Activated CD4-positive, alpha-beta T cell treated with anti-CD3 and anti-CD28 coated beads, Interleukin-2, amount 50 U/mL, for 48 hours (primary cell): ENCODE measurements around the gene TBC1D5.
"Not testable (repeated sequence)": the region's sequence is repeated elsewhere in the genome, so short reads cannot be mapped to it uniquely, and the experiment has no call there.

Experiments used
- DNase-seq, 2 experiments: peaks; one replicate each; pipeline ENCODE4 v3.0.0-alpha.2; 2020

TBC1D5 gene

DNA sequence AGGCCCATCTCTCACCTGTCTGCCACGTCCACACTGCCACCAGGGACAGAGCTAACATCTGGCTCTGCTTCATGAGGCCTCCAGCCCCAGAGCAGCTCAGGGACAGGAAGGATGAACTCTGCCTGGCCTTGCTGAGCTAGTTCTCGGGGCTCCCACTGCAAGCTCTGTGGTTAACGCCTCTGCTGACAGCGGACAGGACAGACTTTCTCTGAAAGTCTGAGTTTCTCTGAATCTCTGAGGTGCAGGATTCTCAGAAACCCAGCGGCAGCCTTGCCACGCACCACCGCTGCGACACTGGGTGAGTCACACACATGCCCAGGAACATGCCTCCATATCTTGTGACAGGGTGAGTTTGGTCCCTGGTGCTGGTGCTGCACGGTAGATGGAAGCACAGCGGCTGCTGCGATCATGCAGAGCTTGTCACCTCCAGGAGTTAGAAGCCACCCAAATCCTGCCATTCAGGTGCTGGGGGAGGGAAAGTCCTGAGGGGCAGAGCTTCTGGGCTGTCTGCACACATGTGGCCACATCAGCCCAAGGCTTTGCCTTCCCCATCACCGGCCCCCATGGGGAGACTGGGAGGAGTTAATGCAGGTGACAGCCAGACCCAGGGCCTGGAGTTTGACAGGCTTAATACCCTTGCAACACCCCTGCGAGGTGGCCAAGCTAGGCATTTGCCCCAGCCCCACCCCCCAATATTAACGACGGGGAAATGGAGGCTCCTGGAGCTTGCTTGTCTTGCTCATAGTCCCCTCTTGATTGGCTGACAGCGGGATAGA, 590.6 kb downstream of the TBC1D5 start:
- DNase-seq: peak; percentile 84 to 89

DNA sequence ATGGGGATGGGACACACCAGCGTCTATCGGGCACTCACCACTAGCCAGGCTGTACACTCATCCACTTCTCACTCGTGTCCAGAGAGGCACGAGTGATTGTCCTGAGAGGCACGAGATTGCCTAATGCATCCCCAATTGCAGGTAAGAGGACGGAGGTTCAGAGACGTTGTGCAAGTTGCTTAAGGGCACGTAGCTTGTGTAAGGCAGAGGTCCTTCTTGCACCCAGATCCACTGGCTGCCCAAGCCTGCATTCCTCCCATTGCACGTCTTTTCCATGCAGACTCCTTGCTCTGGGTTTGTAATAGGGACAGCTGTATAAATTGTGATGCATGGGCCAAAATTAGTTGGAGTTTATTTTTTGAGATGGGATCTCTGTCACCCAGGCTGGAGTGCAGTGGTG, 593.4 kb downstream of the TBC1D5 start:
- no peak for DNase-seq

DNA sequence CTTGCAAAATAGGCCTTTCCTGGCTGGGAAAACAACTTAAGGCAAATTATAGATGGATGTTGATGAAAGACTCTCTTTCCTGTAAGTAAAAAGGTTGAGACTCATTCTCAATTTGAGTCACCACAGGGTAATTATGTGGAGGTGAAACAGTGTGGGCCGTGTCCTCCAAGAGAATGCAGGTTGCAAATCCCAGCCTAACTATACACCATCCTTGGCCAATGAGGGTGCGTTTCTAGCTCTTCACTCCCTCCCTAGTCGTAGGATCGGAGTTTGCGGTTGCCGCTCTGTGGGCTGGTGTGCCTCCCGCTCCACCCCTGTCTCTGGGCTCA, 597.8 kb downstream of the TBC1D5 start:
- DNase-seq: peak in 1 of 2 experiments; percentile 28

DNA sequence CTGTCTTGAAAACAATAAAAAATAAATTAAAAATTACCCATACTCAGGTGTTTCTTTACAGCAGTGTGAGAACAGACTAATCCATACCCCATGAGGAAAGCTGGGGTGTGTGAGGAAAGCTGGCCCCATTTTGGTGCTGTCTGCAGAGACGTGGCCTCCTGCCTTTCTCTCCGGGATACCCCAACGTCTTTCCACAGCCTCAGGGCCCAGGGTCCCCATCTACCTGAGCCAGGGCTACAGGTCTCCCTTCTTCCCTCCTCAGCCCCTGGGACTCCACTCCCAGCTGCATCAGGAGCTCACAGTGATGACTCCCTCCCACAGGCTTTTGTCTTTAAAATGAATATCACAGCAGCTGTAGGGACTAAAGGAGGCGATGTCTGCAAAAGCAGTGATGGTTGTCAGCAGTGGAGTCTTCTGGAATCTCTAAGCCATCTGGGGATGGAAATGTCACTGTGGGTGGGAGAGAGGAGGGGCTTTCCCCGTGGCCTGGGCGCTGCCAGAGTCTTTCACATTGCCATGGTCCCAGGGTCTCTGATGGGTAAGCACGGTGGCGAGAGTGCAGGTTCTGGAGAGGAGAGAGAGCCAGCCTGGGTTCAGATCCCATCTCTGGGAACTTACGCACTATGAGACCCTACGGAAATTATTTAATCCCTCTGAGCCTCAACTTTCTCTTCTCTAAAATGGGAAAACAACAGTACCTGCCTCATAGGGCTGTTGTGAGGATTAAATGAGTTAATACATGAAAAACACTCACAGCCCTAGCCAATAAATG, 598.4 kb downstream of the TBC1D5 start:
- DNase-seq: no peak

DNA sequence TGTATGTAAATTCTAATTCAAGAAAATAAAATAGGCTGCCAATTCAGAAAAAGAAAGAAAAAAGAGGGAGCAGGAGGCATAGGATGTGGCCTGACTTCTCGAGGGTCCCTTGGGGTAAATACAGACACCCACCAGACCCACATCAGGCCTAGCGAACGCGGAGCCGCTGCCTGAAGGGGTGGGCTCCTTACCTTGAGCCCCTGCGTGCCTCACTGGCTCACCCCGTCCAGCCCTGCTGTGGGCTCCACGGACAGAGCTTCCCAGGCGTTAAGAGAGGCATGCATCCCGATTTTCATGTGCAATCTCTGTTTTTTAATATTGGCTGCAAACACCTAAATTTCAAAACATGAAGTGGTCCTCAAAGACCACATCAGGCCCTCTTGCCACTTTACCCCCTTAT, 599.9 kb downstream of the TBC1D5 start:
- DNase-seq: no peak

DNA sequence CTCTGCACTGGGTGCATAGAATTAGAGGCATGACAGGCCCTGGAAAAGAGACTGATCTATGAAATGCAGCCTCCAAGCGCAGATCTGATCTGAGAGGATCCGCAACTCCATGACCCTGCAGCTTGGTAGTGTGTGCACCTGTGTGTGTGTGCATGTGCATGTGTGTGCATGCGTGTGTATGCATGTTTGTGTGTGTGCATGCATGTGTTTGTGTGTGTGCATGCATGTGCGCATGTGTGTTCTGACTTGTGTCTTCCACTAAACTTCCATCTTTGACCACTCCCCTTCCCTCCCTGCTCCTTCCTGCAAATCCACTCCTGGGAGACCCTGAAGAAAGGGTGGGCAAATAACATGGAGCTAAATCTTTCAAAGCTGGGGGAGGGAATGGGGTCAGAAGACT, 600.7 kb downstream of the TBC1D5 start:
- DNase-seq: no peak

DNA sequence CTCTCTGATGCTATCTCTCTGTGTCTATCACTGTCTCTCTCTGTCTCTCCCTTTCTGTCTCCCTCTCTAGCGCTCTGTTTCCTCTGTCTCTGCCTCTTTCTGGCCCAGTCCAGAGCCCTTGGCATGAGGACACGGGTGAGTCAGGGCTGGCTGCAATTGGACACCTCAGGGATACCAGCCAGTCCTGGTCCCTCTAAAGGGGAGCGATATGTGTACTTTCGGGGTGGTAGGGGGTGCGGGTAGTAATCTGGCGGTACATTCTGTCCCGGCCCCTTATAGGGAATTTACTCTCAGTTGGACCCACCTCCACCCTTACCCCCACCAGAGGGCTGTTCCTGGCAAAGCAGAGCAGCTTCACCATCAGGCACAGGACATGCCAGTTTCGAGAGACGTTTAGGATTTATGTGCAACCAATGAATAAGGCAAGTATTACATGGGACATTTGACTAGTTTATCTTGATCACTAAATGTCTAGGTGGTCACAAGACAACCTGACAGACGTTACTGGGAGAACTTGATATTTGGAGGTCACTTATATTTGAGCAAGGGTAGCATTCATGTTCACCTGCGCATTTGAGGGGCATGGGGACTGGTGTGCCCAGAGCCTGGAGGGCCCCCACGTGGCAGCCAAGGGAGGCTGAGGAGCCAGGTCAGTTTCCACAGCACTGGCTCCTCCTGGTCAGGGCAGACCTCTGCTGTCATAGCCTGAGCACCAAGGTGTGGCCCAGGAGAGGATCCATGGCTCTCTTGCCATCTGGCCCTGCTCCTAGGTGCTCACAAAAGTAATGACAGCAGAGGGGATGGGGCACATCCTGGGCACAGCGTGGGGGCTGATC, 601.5 kb downstream of the TBC1D5 start:
- no peak for DNase-seq

DNA sequence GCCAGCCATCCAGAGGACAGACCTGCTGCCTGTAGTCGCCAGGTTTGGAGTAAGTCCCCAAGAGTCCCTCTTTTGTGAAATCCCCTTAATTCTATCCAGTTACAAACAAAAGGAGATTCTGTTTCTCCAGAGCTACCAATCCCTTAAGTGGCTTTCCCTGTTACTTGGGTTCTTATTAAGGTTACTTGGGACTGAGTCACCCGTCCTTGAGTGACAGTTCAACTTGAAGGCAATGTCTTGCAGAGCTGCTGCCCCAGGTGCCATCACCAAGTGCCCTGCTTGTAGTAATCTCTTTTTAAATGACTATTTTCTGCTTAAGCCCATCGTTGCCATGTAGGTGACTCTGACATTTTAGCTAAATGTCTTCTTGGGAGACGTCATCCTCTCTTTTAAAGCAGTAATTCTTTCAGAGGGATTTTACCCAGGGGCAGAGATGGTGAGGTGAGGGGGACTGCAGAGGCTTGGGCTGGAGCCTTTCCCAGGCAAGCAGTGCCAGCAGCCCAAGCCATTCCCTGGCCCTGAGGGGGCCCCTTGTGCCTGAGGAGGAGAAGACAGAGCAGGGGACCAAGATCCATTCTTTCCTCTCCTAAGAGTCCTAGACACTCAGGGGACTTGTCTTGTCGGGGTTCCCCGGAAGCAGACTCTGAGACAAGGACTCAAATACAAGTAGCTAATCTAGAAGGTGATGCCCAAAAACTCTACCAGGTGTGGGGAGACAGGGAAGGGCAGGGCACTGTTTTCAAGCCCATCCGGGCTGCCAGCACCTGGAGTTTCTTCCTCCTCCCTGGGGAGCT, 604.0 kb downstream of the TBC1D5 start:
- DNase-seq: no peak

DNA sequence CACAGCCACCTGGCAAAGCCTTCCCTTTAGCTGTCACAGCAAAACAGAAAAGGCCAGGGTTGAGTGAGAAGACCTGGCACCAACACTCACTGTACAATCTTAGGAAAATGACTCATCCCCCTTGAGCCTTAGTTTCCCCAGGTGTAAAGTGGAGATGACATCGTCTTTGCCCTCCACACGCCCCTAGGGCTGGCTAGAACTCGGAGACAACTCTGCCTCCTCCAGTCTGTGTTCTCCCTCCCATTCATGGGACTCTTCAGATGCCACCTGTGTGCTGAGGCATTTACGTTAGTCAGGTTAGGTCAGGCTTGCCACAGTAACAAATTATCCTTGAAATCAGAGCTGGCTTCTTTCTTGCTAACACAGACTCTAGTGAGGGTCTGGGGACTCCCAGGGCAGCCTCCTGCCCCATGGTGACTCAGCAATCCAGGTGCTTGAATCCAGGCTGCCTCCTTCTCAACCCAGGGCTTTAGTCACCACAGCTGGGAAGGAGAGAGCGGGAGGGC, 605.1 kb downstream of the TBC1D5 start:
- DNase-seq: no peak

DNA sequence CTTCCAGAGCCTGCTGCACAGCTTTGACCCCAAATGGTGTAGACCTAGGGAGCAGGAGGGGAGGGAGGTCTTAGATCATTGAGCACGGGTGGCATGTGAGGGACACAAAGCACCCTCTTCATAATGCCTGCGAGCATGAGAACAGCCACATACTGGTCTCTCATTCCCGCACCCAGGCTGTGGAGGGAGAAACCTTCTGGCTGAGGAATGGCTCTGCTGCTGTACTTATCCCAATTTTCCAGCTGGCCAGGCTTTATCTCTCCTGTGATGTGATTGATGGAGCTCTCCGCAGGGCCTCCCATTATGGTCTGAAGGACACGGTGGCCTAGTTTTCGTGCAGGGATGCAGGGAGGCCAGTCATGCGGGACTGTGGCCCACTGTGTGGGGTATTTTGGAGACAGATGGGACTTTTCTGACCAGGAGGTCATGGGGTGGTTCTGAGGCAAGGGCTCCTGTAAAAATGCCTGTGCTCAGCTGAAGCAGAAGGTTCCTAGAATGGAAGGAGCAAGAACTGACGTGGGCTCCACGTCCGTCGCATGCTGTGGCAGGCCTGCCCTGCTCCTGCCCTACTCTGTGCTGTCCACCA, 606.2 kb downstream of the TBC1D5 start:
- DNase-seq: no peak

DNA sequence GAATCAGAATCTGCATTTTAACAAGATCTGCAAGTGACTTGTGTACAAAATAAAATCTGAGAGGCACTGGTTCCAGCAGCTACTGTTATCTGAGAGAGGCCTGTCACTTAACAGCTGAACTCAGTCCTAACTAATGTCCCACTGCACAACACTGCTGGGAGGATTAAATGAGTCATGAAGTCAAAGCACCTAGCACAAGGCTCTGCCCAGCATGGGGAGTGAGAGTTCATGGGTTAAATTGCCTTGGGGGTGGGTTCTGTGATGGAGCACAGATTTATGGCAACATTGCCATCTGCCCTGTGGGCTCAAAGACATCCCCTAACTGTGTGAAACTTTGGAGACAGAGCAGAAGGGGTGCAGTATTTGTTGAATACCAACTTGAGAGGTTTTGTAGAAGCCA, 606.7 kb downstream of the TBC1D5 start:
- no peak for DNase-seq

DNA sequence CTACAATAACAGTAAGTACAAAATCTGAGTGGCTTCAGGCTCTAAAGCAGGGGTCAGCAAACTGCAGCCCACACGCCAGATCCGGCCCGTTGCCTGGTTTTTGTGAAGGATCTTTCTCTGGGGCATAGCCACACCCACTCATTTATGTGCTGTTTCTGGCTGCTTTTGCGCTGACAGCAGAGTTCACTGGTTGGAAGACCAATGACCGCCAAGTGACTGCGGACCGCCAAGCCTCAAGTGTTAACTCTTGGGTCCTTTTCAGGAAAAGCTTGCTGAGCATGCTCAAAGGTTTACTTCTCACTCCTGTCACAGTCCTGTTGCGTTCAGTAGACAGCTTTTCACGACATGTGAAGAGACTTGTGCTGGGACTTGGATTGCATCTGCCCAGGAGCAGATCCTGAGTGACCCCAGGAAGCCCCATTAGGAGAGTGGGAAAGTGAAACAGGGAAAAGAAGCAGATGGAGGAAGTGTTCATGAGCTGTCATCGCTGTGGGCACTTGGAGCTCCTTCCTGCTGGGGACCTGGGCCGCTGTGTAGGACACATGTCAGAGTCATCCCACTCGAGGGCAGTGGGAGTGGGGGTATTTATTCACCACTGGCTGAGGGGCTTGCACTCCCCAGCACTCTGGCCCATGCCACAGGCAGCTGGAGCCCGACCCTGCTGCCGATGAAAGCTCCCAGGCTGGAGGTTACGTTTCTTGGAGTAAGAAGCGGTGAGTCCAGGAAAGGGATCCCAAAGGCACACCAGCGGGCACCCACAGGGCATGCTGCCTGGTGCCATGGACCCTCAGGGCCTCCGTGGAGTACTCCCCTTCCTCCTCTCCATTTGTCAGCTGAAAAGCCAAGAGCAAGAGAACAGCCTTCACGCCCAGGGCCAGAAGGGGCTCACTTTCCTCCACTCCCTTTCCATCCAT, 608.5 kb downstream of the TBC1D5 start:
- no peak for DNase-seq

DNA sequence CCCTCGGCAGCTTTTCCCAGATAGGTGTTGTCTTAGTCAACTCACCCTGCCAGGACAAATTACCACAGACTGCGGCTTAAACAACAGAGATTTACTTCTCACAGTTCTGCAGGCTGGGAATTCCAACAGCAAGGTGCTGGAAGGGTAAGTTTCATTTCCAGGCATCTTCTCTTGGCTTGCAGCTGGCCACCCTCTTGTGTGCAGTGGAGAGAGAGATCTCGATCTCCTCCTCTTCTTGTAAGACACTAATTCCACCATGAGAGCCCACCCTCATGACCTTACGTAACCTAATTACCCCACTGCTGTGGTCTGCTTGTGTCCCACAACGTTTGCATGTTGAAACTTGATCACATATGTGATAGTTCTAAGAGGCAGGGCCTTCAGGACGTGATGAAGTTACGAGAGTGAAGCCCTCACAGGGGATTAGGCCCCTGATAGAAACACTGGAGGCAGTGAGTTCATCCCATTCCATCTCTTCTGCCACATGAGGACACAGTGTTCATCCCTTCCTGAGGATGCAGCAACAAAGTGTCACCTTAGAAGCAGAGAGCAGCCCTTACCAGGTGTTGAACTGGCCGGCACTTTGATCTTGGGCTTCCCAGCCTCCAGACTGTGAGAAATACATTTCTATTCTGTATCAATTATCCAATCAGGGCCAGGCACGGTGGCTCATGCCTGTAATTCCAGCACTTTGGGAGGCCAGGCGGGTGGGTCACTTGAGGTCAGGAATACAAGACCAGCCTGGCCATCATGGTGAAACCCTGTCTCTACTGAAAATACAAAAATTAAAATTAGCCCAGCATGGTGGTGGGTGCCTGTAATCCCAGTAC, 609.9 kb downstream of the TBC1D5 start:
- DNase-seq: no peak

DNA sequence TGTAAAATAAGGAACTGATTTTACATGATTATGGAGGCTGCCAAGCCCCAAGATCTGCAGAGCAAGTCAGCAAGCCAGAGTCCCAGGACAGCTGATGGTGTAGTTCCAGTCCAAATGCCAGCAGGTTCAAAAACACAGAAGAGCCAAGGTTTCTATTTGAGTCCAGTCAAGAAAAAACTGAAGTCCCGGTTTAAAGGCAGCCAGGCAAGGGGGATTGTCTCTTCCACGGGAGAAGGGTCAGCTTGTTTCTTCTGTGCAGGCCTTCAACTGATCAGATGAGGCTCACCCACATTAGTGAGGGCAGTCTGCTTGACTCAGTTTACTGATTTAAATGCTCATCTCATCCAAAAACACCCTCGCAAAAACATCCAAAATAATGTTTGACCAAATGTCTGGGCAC, 611.5 kb downstream of the TBC1D5 start:
- DNase-seq: no peak

DNA sequence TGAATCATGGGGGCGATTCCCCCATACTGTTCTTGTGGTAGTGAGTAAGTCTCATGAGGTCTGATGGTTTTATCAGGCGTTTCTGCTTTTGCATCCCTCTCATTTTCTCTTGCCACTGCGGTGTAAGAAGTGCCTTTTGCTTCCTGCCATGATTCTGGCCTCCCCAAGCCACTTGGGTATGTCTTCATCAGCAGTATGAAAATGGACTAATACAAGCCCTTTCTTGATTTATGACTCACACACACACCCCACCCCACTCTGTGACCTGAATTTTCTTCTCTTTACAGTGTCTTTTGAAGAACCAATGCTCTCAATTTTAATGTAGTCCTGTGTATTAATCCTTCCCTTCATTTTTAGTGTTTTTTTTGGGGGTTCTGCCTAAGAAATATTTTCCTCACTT, 612.9 kb downstream of the TBC1D5 start:
- no peak for DNase-seq

DNA sequence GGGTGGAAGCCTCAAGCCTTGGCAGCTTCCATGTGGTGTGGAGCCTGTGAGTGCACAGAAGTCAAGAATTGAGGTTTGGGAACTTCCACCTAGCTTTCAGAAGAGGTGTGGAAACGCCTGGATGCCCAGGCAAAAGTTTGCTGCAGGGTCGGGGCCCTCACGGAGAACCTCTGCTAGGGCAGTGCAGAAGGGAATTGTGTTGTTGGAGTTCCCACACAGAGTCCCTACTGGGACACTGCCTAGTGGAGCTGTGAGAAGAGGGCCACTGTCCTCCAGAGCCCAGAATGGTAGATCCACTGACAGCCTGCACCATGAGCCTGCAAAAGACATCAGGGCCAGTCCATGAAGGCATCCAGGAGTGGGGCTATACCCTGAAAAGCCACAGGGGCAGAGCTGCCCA, 613.8 kb downstream of the TBC1D5 start:
- not testable (repeated sequence) for DNase-seq

DNA sequence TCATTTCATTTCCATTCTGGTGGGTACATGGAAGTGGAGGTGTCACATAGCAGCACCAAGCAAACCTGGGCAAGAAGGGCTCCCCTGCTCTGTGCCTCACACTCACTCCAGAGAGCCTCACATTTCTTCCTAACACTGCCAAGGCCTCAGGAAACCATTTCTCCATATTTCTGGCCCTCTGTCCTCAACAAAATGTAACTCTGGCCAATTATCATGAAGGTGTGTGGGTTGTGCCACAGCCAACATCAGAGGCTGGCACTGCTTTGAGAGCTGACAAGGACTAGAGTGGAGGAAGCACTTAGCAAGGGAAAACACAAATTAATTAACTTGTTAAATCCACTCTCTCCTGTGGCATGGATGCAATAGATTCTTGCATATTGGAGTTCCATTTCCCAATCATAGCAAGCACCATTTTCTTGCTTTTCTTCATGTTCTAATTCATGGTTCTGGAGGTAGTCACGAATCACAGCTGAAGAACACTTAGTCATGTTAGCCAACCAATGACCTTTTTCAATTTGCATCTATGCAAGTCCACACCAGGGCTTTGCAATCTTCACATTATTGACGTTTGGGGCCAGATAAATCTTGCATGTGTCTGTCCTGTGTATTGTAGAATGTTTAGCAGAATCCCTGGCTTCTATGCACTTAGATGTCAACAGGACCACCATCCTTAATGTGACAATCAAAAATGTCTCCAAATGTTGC, 616.5 kb downstream of the TBC1D5 start:
- no peak for DNase-seq

DNA sequence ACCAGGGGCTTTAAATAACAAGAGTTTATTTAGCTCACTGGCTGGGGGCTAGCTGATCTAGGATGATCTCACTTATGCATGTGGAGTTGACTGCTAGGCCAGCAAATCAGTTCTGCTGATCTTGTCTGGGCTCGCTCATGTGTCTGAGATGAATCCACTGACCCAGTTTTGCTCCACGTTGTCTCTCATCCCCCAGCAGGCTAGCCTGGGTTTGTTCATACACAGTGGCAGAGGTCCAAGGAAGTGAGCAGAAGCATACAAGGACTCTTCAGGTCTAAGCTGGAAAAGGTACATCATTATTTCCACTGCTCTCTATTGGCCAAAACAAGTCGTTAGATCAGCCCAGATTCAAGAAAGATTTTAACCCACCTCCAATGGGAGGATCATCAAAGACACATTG, 619.7 kb downstream of the TBC1D5 start:
- DNase-seq: no peak

DNA sequence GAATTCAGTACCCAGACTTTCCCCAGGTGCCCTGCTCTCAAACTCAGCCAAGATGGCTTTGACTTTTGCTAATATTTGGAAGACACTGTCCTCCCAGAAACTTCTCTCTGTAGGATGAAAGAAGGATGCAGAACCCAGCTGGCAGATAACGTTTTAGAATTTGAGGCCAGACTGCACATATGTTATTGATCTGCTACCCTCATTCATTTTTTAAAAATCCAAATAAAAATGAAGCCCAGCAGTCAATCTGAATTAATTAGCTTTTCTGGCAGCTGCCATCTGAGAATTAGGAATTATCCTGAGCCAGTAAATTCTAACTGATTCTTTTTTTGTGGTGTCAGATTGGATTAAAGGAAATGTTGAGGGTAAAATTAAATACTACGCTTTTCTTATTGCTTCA, 621.1 kb downstream of the TBC1D5 start:
- DNase-seq: no peak

DNA sequence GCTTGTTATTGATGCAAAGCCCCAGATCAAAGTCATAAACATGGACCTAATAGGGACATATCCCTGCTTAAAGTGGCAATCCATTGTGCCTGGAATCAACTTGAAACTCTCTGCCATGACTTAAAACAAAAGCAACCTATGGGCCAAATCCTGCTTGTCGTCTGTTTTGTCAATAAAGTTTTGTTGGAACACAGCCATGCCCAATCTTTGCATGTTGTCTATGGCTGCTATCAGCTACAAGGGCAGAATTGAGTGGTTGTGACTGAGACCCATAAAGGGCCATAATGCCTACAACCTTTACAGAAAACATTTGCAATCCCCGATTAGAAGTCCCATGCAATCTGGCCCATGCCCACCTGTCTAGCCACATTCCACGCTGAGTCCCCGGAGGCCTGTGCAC, 622.3 kb downstream of the TBC1D5 start:
- no peak for DNase-seq
